HG02642 (cell line): ENCODE measurements around the gene AAGAB.
"Not testable (repeated sequence)": the region's sequence is repeated elsewhere in the genome, so short reads cannot be mapped to it uniquely, and the experiment has no call there.

ENCODE experiments used
- ATAC-seq: cut with Tn5 transposase; IDR thresholded peaks from one replicate; pipeline ENCODE4 v1.9.1; 2021; ENCODE audit warnings: mild to moderate bottlenecking; ENCODE audit not compliant: unreplicated experiment, poor library complexity

The AAGAB gene

DNA sequence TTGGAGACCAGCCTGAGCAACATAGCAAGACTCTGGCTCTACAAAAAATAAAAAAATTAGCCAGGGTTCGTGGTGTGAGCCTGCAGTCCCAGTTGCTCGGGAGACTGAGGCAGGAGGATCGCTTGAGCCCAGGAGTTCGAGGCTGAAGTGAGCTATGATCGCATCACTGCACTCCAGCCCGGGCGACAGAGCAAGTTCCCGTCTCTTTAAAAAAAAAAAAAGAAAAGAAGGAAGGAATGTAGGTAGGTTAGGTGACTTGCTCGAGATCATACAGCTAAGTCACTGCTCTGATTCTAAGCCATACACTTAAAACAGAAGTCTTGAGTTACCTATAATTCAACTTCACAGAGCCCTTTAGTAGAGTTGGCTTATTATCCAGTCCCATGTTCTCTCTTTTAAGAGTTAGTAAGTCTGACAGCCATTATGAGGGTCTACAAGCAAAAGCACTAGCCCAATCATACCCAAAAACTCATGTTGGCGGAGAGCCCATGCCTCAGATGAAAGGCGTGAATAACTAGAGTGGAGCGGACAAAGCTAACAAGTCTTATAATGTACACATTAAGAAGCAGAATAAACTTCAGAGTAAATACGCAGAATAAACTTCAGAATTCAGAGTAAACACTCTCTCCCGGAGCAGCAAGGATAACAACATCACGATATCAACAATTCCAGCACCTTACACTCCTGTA, 768 bp downstream of the AAGAB start:
- ATAC-seq: no peak

- no peak for ATAC-seq
Observed at GRCh38 chr15:67253101-67253500, 1.4 kb downstream of the AAGAB start.

GRCh38 chr15:67251318-67251717, 3.1 kb downstream of the AAGAB start:
- no peak for ATAC-seq

DNA sequence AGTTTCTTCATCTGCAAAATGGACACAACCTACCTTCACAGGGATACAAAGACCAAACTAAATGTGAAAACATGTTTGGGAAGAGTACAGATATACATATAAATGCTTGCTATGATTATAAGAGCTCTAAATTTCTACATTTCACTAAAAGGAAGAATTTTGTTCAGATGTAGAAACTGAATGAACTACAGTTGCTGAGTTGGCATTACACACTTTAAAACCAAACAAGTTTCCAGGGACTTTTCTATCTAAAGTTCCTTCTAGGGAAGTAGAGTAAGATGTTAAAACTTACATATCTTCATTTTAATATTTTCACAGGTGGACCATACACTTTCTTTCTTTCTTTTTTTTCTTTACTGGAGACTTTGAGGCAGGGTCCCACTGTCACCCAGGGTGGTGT, 4.6 kb downstream of the AAGAB start:
- ATAC-seq: no peak

GRCh38 chr15:67248011-67248505, 6.4 kb downstream of the AAGAB start:
- no peak for ATAC-seq

DNA sequence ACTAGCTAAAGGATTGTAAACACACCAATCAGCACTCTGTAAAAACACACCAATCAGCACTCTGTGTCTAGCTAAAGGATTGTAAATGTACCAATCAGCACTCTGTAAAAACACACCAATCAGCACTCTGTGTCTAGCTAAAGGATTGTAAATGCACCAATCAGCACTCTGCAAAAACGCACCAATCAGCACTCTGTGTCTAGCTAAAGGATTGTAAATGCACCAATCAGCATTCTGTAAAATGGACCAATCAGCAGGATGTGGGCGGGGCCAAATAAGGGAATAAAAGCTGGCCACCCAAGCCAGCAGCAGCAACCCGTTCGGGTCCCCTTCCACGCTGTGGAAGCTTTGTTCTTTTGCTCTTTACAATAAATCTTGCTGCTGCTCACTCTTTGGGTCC, 7.9 kb downstream of the AAGAB start:
- ATAC-seq: not testable (repeated sequence)

DNA sequence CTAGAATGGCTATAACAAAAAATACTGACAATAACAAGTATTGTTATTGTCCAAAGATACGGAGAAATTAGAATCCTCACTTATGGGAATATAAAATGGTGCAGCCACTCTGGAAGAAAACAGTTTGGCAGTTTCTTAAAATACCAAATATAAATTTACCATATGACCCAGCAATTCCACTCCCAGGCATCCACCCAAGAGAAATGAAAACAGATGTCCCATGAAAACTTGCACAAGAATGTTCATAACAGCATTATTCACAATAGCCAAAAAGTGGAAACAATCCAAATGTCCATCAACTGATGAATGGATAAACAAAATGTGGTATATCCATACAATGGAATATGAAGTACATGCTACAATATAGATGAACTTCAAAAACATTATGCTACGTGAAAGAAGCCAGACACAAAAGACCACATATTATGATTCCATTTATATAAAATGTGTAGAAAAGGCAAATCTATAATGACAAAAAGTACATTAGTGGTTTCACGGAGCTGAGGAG, 9.4 kb downstream of the AAGAB start:
- no peak for ATAC-seq

- no peak for ATAC-seq
Observed at GRCh38 chr15:67242708-67243111, 11.8 kb downstream of the AAGAB start.

- peak; percentile 89 for ATAC-seq
Observed at GRCh38 chr15:67241132-67241855, 13.2 kb downstream of the AAGAB start.

DNA sequence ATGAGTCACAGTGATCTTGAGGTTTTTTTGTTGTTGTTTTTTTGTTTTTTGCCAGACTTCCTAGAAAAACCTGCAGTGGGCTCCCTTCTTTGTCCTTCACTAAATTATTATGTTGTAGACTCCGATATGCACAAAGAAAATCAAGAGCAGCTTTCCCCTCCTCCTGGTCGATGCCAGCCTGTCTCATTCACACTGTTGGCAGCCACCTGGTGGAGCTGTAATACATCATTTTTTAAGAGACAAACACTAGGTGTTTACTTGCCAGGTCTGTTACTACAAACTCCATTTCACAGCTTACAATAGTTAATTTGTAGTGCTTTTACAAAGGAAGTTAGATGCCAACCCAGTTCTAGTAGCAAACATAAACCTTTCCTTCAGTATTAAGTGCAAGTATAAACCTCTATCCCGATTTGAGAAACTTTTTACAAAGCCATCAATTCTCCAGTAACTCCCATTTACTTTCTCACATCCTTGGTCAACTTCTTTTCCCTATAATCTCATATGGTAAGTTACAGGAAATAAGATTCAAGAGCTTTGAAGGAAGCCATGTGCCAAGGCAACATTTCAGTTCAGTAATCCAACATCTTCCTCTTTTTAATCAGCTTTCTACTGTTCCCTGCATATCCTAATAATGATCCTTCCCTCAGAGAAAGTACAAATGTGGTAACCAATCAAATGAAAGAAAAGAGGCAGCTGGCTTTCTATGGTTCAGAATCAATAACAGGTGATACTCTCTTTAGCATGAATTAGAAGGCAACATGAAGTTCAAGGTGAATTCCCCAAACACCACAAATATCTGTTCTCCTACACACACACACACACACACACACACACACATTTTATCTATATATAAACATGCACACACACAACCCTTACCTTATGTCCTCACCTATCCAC, 14.0 kb downstream of the AAGAB start:
- ATAC-seq: no peak

DNA sequence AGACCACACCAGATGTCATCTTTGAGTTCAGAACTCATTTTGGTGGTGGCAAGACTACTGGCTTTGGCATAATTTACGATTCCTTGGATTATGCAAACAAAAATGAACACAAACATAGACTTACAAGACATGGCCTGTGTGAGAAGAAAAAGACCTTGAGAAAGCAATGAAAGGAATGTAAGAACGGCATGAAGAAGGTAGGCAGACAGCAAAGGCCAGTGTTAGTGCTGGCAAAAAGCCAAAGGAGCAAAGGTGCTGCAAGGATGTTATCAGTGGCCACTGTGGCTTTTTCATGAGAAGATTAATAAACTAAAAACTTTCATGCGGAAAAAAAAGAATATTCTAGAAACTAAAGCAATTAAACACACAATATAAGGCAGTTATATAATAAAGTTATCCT, 21.9 kb downstream of the AAGAB start:
- ATAC-seq: no peak

DNA sequence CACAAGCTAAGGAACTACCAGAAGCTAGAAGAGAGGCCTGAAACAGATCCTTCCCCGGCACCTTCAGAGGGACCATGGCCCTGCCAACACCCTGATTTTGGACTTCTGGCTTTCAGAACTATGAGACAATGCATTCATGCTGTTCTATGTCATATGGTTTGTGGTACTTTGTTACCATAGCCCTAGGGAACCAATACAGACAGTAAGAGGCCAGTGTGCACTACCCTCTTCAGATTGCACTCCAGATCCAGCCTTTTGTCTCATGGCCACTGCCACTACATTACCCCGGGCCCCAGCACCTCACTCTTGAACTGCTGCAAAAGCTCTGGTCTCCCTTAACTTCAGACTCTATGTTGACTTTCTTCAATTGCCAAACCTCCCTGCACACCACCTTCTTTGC, 24.0 kb downstream of the AAGAB start:
- no peak for ATAC-seq

DNA sequence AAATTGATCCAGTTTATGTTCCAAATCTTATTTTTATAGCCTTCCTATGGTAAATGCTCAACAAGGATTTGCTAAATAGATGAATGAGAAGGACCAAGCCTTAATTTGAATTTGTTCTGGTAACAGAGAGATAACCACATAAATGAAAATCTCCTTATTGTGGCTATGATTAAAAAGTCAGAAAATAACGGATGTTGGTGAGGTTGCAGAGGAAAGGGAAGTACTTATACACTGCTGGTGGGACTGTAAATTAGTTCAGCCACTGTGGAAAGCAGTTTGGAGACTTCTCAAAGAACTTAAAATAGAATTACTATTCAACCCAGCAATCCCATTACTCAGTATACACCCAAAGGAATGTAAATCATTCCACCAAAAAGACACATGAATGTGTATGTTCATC, 26.2 kb downstream of the AAGAB start:
- no peak for ATAC-seq

GRCh38 chr15:67227846-67228245, 26.6 kb downstream of the AAGAB start:
- ATAC-seq: no peak

GRCh38 chr15:67227431-67227830, 27.0 kb downstream of the AAGAB start:
- no peak for ATAC-seq

GRCh38 chr15:67225336-67225735, 29.1 kb downstream of the AAGAB start:
- ATAC-seq: no peak

DNA sequence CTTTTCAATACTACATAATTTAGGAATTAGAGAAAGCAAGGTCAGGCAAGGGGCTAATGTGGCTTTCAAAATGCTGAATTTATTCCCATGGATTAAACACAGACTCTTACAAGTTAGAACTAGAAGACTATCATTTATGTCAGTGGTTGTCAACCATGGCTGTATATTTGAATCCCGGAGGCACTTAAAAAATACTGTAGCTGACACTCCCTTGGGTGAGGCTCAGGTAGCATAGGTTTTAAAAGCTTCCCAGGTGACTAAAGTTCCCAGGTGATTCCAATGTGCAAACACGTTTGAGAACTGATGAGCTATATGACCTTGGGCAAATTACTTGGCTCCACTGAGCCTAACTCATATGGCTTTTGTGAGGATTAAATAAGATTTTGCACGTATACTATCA, 29.6 kb downstream of the AAGAB start:
- no peak for ATAC-seq

GRCh38 chr15:67219288-67219687, 35.2 kb downstream of the AAGAB start:
- no peak for ATAC-seq

GRCh38 chr15:67218428-67218827, 36.0 kb downstream of the AAGAB start:
- ATAC-seq: no peak

DNA sequence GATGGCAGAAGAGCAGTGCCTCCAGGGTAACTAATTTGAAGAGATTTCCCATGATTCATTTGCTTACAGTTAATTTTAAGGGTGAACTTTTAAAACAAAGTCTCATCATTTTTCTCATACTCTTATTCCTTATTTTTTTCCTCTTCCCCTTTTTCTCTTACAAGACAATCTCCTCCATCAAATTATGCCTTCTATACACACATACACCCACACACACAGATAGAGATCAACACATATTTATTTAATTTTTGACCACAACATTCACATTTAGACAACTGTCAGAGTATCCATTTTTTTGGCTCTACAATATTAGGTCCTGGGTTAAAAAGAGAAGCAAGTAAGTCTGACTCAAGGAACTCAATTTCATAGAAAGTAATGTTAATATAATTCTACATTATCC, 37.6 kb downstream of the AAGAB start:
- ATAC-seq: no peak

GRCh38 chr15:67215102-67215501, 39.4 kb downstream of the AAGAB start:
- ATAC-seq: no peak
